Duodenal mucosa (tissue), 2 donors: Measurements from ENCODE around the gene SH3RF3.

Source experiments
- H3K27ac ChIP-seq: one replicate; pipeline ENCODE4 v1.7.0; 2013; ENCODE audit warnings: low read depth, low read length
- H3K27me3 ChIP-seq, 2 donors: one replicate each; pipeline ENCODE4 v1.7.0; 2013; ENCODE audit warnings: low read length in 2 of 2, control low read depth in 1 of 2; ENCODE audit not compliant: insufficient read depth in 2 of 2, control insufficient read depth in 1 of 2
- H3K36me3 ChIP-seq, 2 donors: one replicate each; pipeline ENCODE4 v1.7.0; 2013; ENCODE audit warnings: low read length in 2 of 2, control low read depth in 1 of 2; ENCODE audit not compliant: insufficient read depth in 2 of 2, control insufficient read depth in 1 of 2
- H3K4me1 ChIP-seq, 2 donors: one replicate each; pipeline ENCODE4 v1.7.0; 2013; ENCODE audit warnings: low read length in 2 of 2, control low read depth in 1 of 2; ENCODE audit not compliant: insufficient read depth in 2 of 2, control insufficient read depth in 1 of 2
- H3K4me3 ChIP-seq, 2 donors: one replicate each; pipeline ENCODE4 v1.7.0; 2013; ENCODE audit warnings: low read length in 2 of 2, low read depth in 1 of 2
- H3K9ac ChIP-seq, 2 donors: one replicate each; pipeline ENCODE4 v1.7.0; 2013; ENCODE audit warnings: low read length in 2 of 2, low read depth in 1 of 2
- H3K9me3 ChIP-seq, 2 donors: one replicate each; pipeline ENCODE4 v1.7.0; 2013; ENCODE audit warnings: low read length in 2 of 2, control low read depth in 1 of 2; ENCODE audit not compliant: control insufficient read depth in 1 of 2

Gene SH3RF3

DNA sequence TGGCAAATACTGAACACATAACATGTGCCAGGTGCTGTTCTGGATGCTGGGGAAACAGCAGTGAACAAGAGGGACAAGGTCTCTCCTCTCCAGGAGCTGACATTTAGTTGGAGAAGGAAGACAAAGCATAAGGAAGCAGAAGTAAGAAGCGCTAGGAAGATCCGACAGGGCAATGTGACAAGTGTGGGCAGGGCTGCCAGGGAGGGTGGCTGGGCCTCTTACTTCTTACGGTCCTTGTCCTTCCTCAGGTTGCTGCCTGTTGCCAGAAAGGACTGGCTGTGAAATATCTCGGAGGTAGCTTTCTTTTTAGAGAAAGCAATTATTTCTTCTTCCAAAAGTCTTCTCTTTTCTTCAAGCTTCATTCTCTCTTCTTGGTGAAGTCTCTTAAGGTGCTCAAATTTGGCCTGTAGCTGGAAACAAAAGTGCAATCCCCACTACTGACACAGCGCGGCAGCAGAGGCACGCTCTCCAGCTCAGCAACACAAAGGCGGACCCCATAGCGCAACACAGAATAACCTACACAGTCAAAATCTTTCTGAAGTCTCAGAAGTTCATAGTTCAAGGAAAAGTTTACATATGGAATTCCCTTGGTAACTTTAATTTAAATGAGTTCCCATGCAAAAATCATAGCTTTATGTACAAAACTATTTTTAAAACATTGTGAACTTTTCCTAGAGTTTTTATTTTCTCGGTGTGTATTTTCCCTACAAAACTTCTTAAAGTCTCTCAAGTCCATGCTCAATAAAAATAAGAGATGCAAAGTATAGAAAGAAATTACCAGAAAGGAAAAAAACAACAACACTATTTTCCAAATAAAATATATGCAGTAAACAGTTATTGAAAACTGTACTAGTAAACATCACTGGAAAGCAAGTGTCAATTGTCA, 417.1 kb downstream of the SH3RF3 start:
- Histone ChIP-seq H3K27me3 (no peaks in the 10 kb centered on the region), H3K36me3 (peaks cover 3 to 4% of the 10 kb centered on the region in 2 donors), H3K4me1 (no peaks in the 10 kb centered on the region), H3K9ac (no peak overlapping the region), H3K27ac (no peak overlapping the region), H3K9me3 (no peaks in the 10 kb centered on the region), H3K4me3 (no peak overlapping the region)

DNA sequence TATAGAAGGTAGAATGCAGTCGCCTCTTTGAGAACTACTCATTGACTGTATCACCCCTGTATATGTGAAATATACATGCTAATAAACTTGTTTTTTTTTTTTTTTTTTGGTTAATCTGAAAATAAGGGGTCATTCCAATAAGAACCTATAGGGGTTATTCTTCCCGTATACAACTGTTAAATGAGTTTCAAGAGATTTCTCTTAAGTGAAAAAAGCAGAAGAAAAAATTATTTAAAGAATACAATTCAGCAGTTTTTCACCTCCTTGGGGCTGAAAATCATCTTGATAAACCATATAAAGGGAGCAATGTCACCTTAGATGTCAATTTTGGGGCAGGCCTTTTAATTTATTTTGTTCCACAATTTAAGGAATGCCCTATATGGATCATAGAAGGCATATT, 418.3 kb downstream of the SH3RF3 start:
- peaks cover 4% of the 10 kb centered on the region in 2 donors for H3K36me3 ChIP-seq
- no peaks in the 10 kb centered on the region for H3K27me3 ChIP-seq
- H3K27ac ChIP-seq, result no peak overlapping the region
- H3K4me3 ChIP-seq, result no peak overlapping the region
- H3K4me1 ChIP-seq, result no peaks in the 10 kb centered on the region
- no peaks in the 10 kb centered on the region for H3K9me3 ChIP-seq
- no peak overlapping the region for H3K9ac ChIP-seq

- Histone ChIP-seq H3K27ac (no peak overlapping the region), H3K4me3 (no peak overlapping the region), H3K9me3 (no peaks in the 10 kb centered on the region), H3K4me1 (no peaks in the 10 kb centered on the region), H3K27me3 (no peaks in the 10 kb centered on the region), H3K9ac (no peak overlapping the region), H3K36me3 (peaks cover 4 to 6% of the 10 kb centered on the region in 2 donors)
These were observed 420.1 kb downstream of the SH3RF3 start for GRCh38 chr2:109549016-109549590.
